WTC11 (cell line): ENCODE data around the gene BABAM2.

Experiments
- CTCF ChIP-seq: fragments of 200-600 bp; IDR thresholded peaks from 2 replicates; pipeline ENCODE4 v1.8.0; 2022; ENCODE audit warnings: antibody characterized with exemption
- GTF2I ChIP-seq: fragments of 250-450 bp; sonication (Bioruptor Pico); conservative IDR thresholded peaks from 2 replicates; pipeline ENCODE4 v1.4.0; 2021; ENCODE audit warnings: mild to moderate bottlenecking
- PRDM15 ChIP-seq: sonication (generic); formaldehyde crosslinking; IDR thresholded peaks from 2 replicates; pipeline ENCODE4 v1.8.0; 2022; ENCODE audit warnings: missing genetic modification reagents
- TCF7 ChIP-seq: sonication (generic); formaldehyde crosslinking; IDR thresholded peaks from 2 replicates; pipeline ENCODE4 v1.8.0; 2022; ENCODE audit warnings: mild to moderate bottlenecking, low read depth, missing genetic modification reagents, moderate library complexity
- USF2 ChIP-seq: sonication (generic); formaldehyde crosslinking; IDR thresholded peaks from 2 replicates; pipeline ENCODE4 v1.8.1; 2023; ENCODE audit warnings: mild to moderate bottlenecking, missing genetic modification reagents, moderate library complexity
- ZNF671 ChIP-seq: fragments of 250-450 bp; sonication (Bioruptor Pico); IDR thresholded peaks from 2 replicates; pipeline ENCODE4 v1.8.0; 2021; ENCODE audit warnings: mild to moderate bottlenecking

DNA sequence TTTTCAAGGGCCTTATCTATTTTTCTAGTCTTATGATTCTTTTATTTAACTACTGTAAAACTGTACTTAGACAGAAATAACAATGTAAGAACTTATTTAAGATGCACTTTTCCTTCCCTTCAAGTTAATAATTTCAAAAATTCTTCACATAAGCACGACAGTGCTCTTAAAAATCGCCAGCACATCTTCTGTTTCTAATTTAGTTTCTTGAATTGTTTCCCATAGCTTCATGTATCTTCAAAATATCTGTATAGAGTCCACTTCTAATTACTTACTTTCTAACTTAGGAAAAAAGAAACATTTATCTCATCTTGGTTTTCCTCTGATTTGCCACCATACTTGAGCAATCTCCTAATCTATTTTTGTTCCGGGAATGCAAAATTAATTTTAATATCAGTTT, 196.1 kb downstream of the BABAM2 start:
- TF ChIP-seq CTCF (no peak), TCF7 (CRISPR knock-in tag) (no peak), GTF2I (no peak), USF2 (CRISPR knock-in tag) (no peak), PRDM15 (CRISPR knock-in tag) (no peak), ZNF671 (CRISPR knock-in tag) (no peak)
